ENCODE measurements around the gene SESN3. TPM values are rescaled to one million over a fixed set of nuclear protein-coding genes. Genes with fewer than 3 reads are reported as not detected.

Gene SESN3
- total RNA-seq, 3 donors from 2014 or later (not counting 1 experiment from before 2014, with no cell fraction given): 5.5 to 10.2 (median 7.6) TPM

- H3K9me3 Mint-ChIP-seq: no peaks in the 10 kb centered on the region
- Histone ChIP-seq H3K27ac (ENCODE audit: low read length) (no peak overlapping the region), H3K4me1 (ENCODE audit: control insufficient read depth, insufficient read depth, low read length) (peaks cover 22% of the 10 kb centered on the region), H3K4me3 (ENCODE audit: low read length) (no peak overlapping the region), H3K9me3 (ENCODE audit: control insufficient read depth, insufficient read depth, low read length) (no peaks in the 10 kb centered on the region), H3K27me3 (ENCODE audit: control insufficient read depth, insufficient read depth, low read length) (no peaks in the 10 kb centered on the region), H3K36me3 (ENCODE audit: control insufficient read depth, insufficient read depth, low read length) (no peaks in the 10 kb centered on the region)
- DNase-seq: peak in 1 of 2 donors; percentile 38
- peak in 1 of 3 donors; percentile 38 for ATAC-seq
- H3K27me3 Mint-ChIP-seq (ENCODE audit: low read depth in 2 of 2): no peaks in the 10 kb centered on the region
- 74% methylated on average over 1 of the region's 1 CpG for WGBS (ENCODE audit: insufficient coverage)
- H3K27ac Mint-ChIP-seq: peak overlapping the region; percentile 11 to 68
- intact Hi-C loops (cut with micrococcal nuclease): loop anchor here (10.0 kb wide), 1 partner anchor 277 kb away; no protein-coding TSS in a partner anchor
- H3K4me3 Mint-ChIP-seq: no peak overlapping the region
- H3K36me3 Mint-ChIP-seq: no peaks in the 10 kb centered on the region
- H3K4me1 Mint-ChIP-seq: peaks cover 25 to 32% of the 10 kb centered on the region in 2 donors
- no peak for TF ChIP-seq CTCF (IDR thresholded peaks at IDR 0.05)
These were observed 73.2 kb downstream of the SESN3 start for GRCh38 chr11:95157824-95158223.

GRCh38 chr11:95156916-95157541, 74.0 kb downstream of the SESN3 start:
- Histone ChIP-seq H3K4me3 (ENCODE audit: low read length) (no peak overlapping the region), H3K27ac (ENCODE audit: low read length) (no peak overlapping the region), H3K27me3 (ENCODE audit: control insufficient read depth, insufficient read depth, low read length) (no peaks in the 10 kb centered on the region), H3K9me3 (ENCODE audit: control insufficient read depth, insufficient read depth, low read length) (no peaks in the 10 kb centered on the region), H3K36me3 (ENCODE audit: control insufficient read depth, insufficient read depth, low read length) (no peaks in the 10 kb centered on the region), H3K4me1 (ENCODE audit: control insufficient read depth, insufficient read depth, low read length) (peaks cover 29% of the 10 kb centered on the region)
- H3K4me1 Mint-ChIP-seq: peaks cover 30 to 40% of the 10 kb centered on the region in 2 donors
- H3K27ac Mint-ChIP-seq: peak overlapping the region; percentile 11 to 68
- no peaks in the 10 kb centered on the region for H3K27me3 Mint-ChIP-seq (ENCODE audit: low read depth in 2 of 2)
- intact Hi-C loops (cut with micrococcal nuclease): loop anchor here (10.0 kb wide), 1 partner anchor 278 kb away; no protein-coding TSS in a partner anchor
- H3K36me3 Mint-ChIP-seq: no peaks in the 10 kb centered on the region
- WGBS (ENCODE audit: insufficient coverage): 98% methylated on average over 7 of the region's 7 CpGs
- H3K9me3 Mint-ChIP-seq: no peaks in the 10 kb centered on the region
- no peak for TF ChIP-seq CTCF (IDR thresholded peaks at IDR 0.05)
- no peak for ATAC-seq
- H3K4me3 Mint-ChIP-seq: no peak overlapping the region
- DNase-seq: no peak

GRCh38 chr11:95156133-95156721, 74.8 kb downstream of the SESN3 start:
- Histone ChIP-seq H3K36me3 (ENCODE audit: control insufficient read depth, insufficient read depth, low read length) (no peaks in the 10 kb centered on the region), H3K4me3 (ENCODE audit: low read length) (no peak overlapping the region), H3K27ac (ENCODE audit: low read length) (no peak overlapping the region), H3K9me3 (ENCODE audit: control insufficient read depth, insufficient read depth, low read length) (no peaks in the 10 kb centered on the region), H3K27me3 (ENCODE audit: control insufficient read depth, insufficient read depth, low read length) (no peaks in the 10 kb centered on the region), H3K4me1 (ENCODE audit: control insufficient read depth, insufficient read depth, low read length) (peaks cover 37% of the 10 kb centered on the region)
- H3K4me1 Mint-ChIP-seq: peaks cover 37 to 46% of the 10 kb centered on the region in 2 donors
- no peak overlapping the region for H3K4me3 Mint-ChIP-seq
- DNase-seq (no peak), ATAC-seq (no peak)
- no peaks in the 10 kb centered on the region for H3K36me3 Mint-ChIP-seq
- no peaks in the 10 kb centered on the region for H3K27me3 Mint-ChIP-seq (ENCODE audit: low read depth in 2 of 2)
- no peaks in the 10 kb centered on the region for H3K9me3 Mint-ChIP-seq
- 87% methylated on average over 5 of the region's 5 CpGs for WGBS (ENCODE audit: insufficient coverage)
- TF ChIP-seq CTCF (IDR thresholded peaks at IDR 0.05): no peak
- intact Hi-C loops (cut with micrococcal nuclease): loop anchor here (10.0 kb wide), 1 partner anchor 279 kb away; no protein-coding TSS in a partner anchor
- H3K27ac Mint-ChIP-seq: peak overlapping the region in 1 of 2 donors; percentile 5
